Embryonic facial prominence (tissue), 1 donor: Measurements from ENCODE around the gene MARCHF3.
"Not testable (repeated sequence)": the region's sequence is repeated elsewhere in the genome, so short reads cannot be mapped to it uniquely, and the experiment has no call there.

ENCODE experiments used
- DNase-seq: peaks from one replicate; pipeline ENCODE4 v3.0.0-alpha.2; 2016; ENCODE audit errors: extremely low spot score

Gene MARCHF3

GRCh38 chr5:126847826-126848251, 182.5 kb downstream of the MARCHF3 start:
- no peak for DNase-seq

GRCh38 chr5:126847456-126847820, 182.9 kb downstream of the MARCHF3 start:
- DNase-seq: no peak

DNA sequence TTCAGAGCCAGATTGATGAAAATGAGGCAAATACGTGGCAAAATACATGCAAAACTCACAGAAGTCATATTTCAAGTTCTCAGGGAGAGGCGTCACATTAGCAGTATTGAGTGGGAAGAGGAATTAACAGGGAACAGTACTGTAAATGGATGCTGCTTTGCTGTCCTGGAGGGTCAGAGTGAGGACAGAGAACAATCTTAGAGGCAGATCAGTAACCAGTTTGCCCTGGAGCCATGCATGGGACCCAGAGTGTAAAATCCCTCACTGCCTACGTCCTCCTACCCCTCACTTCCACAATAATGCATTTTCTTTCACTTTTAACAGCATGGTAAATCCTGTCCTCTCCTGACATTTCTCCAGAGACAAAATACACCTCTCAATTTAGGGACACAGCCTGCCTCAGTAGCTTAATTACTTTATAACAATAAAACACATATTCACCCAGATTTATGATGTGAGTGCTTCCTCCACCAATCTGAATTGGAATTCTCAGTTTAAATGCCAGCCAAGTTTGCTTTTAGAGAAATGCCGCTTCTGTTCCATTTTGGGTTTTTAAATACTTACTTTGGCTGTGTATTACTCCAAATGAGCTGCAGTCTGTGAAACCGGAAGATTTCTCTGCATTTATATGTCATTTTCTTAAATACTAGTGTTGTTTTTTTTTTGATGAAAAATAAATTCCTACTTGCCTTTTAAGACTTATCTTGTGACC, 183.5 kb downstream of the MARCHF3 start:
- no peak for DNase-seq

DNA sequence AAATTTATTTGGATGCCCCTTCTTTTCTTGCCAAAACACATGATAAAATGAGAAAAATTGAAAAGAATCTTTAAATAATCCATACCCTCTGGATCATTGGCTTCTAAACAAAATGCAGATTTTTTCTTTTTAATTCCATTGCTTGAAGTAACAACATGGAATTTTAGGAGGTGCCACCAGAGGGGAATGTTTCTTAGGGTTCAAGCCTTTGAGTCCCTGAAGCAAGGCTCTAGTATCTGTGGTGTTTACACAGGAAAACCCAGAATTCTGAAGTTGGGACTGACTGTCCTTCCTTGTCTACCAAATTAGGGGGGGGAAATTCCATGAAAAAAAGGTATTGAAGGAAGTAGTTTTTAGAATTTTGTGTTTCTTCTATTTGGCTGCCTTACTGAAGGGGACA, 184.0 kb downstream of the MARCHF3 start:
- DNase-seq: no peak

GRCh38 chr5:126845470-126846070, 184.8 kb downstream of the MARCHF3 start:
- DNase-seq: not testable (repeated sequence)

DNA sequence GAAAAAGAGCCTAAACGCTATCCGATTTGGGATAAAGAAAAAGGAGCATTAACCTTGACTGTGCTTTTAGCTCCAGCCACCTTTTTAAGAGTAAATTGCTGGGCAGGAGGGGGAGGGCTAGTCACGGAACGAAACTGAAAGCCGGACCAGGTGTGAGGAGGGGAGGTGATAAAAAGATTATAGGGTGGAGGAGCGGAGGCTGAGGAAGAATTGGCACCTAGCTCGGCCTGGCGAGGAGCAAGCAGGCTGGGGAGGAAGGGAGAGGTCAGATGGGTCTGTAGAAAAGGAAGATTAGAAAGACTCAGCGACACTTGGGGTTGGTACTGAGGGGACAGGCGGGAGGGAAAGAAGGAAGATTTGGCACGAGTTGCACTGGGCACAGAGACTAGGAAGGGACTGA, 187.0 kb downstream of the MARCHF3 start:
- not testable (repeated sequence) for DNase-seq

DNA sequence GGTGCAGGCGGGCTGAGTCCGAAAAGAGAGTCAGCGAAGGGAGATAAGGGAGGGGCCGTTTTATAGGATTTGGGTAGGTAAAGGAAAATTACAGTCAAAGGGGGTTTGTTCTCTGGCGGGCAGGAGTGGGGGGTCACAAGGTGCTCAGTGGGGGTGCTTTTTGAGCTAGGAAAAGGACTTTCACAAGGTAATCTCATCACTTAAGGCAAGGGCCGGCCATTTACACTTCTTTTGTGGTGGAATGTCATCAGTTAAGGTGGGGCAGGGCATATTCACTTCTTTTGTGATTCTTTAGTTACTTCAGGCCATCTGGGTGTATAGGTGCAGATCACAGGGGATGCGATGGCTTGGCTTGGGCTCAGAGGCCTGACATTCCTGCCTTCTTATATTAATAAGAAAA, 191.0 kb downstream of the MARCHF3 start:
- not testable (repeated sequence) for DNase-seq

- DNase-seq: no peak
Measured at GRCh38 chr5:126837906-126838539, 192.3 kb downstream of the MARCHF3 start.

- no peak for DNase-seq
Measured at GRCh38 chr5:126837242-126837641, 193.1 kb downstream of the MARCHF3 start.

DNA sequence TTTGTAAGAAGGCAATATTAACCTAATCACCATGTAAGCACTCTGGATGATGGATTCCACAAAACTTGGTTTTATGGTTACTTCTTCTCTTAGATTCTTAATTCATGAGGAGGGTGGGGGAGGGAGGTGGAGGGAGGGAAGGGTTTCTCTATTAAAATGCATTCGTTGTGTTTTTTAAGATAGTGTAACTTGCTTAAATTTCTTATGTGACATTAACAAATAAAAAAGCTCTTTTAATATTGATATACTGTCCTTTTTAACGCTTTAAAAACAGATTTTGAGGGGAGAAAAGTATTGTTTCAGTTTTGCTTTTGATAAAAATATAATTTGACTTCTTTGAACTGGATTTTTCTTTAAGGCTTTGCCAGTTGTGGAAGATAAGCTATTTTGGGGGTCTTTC, 193.6 kb downstream of the MARCHF3 start:
- DNase-seq: no peak

GRCh38 chr5:126831156-126831555, 199.2 kb downstream of the MARCHF3 start:
- DNase-seq: no peak

DNA sequence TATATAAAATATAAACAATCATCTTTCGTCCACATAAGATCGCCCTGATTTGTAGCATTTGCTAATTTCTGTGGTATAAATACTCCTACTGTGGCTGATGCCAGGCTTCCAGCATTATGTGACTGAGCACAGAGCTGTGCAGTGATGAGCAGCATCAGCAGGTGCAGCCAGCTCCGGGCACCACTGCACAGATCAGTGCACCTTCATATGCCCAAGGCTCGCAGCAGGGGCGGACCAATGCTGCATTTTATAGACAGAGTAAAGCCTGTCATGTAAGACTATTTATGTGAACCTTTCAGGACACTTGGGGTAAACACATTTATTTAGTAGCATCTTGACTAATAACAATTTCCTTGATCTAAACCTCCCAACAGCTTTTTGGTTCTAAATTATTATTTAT, 200.3 kb downstream of the MARCHF3 start:
- no peak for DNase-seq

GRCh38 chr5:126829098-126829497, 201.3 kb downstream of the MARCHF3 start:
- DNase-seq: no peak

DNA sequence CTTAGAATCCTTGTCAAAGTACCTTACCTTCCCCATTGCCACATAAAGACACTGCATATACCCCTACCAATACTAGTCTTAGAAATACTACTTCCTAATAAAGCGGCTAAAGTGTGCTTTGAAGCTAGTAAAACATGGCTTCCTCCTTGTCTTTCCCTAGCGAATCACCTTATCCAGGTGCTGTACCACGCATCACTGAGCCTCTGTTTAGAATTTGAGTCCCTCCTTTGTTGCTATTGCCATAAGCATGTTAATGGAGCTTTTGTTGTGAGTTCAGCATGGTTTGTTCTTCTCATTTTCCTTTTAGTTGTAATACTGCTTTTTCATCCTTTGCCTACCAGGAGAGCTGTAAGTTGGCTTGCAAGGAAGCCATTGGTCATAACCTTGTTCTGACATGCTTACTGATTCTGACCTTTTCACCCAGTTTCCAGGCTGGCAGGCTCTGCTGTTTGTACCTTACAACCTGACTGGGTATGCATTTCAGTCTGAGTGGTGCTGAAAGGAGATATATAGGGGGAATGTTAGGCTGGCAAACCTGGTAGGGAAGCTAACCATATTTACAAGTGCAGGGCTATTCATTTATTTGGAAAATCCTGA, 203.6 kb downstream of the MARCHF3 start:
- no peak for DNase-seq

GRCh38 chr5:126819253-126819652, 211.1 kb downstream of the MARCHF3 start:
- DNase-seq: no peak

- DNase-seq: no peak
Measured at GRCh38 chr5:126818736-126819135, 211.6 kb downstream of the MARCHF3 start.
